K562 (cell line): Measurements from ENCODE around the gene KMT2A. TPM values are rescaled to one million over a fixed set of nuclear protein-coding genes. Genes with fewer than 3 reads are reported as not detected.
A peak's percentile ranks its signal among the peaks of the same experiment; 100 is the strongest.

ENCODE experiments used
- BRD9 ChIP-seq: fragments of 450-650 bp; IDR thresholded peaks from 2 replicates; pipeline ENCODE4 v1.6.1; 2018; ENCODE audit warnings: low read depth; ENCODE audit not compliant: partially characterized antibody
- CEBPG ChIP-seq, 3 experiments: fragments of 200-800 bp in 1 of 3; sonication (Bioruptor generic) in 1 of 3; sonication (generic) in 1 of 3; formaldehyde crosslinking in 1 of 3; IDR thresholded peaks in 2 of 3; conservative IDR thresholded peaks in 1 of 3; 2 replicates each; pipeline versions ENCODE4 v1.6.1 to v1.8.0; 2016 to 2022; ENCODE audit warnings: missing compliant biosample characterization in 2 of 3, missing genetic modification characterization in 2 of 3, mild to moderate bottlenecking in 1 of 3, missing genetic modification reagents in 1 of 3
- RHOXF2B ChIP-seq: fragments of 250-450 bp; sonication (Bioruptor Pico); conservative IDR thresholded peaks from 2 replicates; pipeline ENCODE4 v1.5.1; 2021
- SMARCB1 ChIP-seq: IDR thresholded peaks from 2 replicates; pipeline ENCODE4 v1.6.1; 2011; ENCODE audit warnings: improper control_type of control experiment, low read depth; ENCODE audit not compliant: insufficient read length
- SMC3 ChIP-seq: conservative IDR thresholded peaks from 2 replicates; pipeline ENCODE4 v1.6.1; 2011; ENCODE audit warnings: low read depth, low read length, improper control_type of control experiment; ENCODE audit not compliant: insufficient read depth
- ZNF12 ChIP-seq: sonication (generic); formaldehyde crosslinking; IDR thresholded peaks from 2 replicates; pipeline ENCODE4 v1.4.0; 2020; ENCODE audit warnings: mild to moderate bottlenecking, missing genetic modification reagents
- ZNF274 ChIP-seq: IDR thresholded peaks from 2 replicates; pipeline ENCODE4 v1.6.1; 2011; ENCODE audit warnings: low read depth, mild to moderate bottlenecking, low read length, moderate library complexity, borderline replicate concordance
- polyA plus RNA-seq, 8 experiments: library from polyadenylated mRNA; depleted of rRNA in 4 of 8; stranded (reverse) in 5 of 8; unstranded in 3 of 8; fragments of >200 nt; fragmentation: Nextera tagmentation in 2 of 8; fragmentation: Illumina TruSeq in 1 of 8; extraction: Ambion mirVana in 2 of 8; extraction: Trizol in 1 of 8; gene quantifications; 2 replicates each; pipeline versions ENCODE4 v1.2.1 to v1.2.3, GENCODE V29; 2011 to 2014; ENCODE audit warnings: inconsistent platforms in 1 of 8, missing spikeins in 1 of 8
- total RNA-seq, 7 experiments: library from RNA; depleted of rRNA in 6 of 7; stranded (reverse); fragments of >200 nt in 6 of 7; fragmentation: Illumina TruSeq in 2 of 7; extraction: Trizol in 2 of 7; gene quantifications; 2 replicates each; pipeline versions ENCODE4 v1.2.1 to v1.2.3, GENCODE V29; 2011 to 2021; ENCODE audit warnings: low replicate concordance in 1 of 7
- TF ChIP-seq, protein P1 (sequence below): IDR thresholded peaks from 3 replicates; pipeline ENCODE4 v1.6.1; 2011; ENCODE audit warnings: borderline replicate concordance, mild to moderate bottlenecking, moderate library complexity; ENCODE audit not compliant: insufficient read length; ENCODE audit errors: extremely low read depth
- TF ChIP-seq, protein P2 (sequence below): fragments of 450-650 bp; IDR thresholded peaks from 2 replicates; pipeline ENCODE4 v1.6.1; 2016; ENCODE audit warnings: borderline replicate concordance
- TF ChIP-seq, protein P3 (sequence below), 3 experiments: fragments of 200-800 bp in 1 of 3; sonication (Bioruptor generic) in 1 of 3; sonication (generic) in 1 of 3; formaldehyde crosslinking in 1 of 3; IDR thresholded peaks; 2 replicates each; pipeline versions ENCODE4 v1.6.1 to v1.8.0; 2016 to 2022; ENCODE audit warnings: mild to moderate bottlenecking in 2 of 3, missing compliant biosample characterization in 2 of 3, missing genetic modification characterization in 2 of 3, missing genetic modification reagents in 1 of 3
- TF ChIP-seq, protein P4 (sequence below): fragments of 150-350 bp; IDR thresholded peaks from 2 replicates; pipeline ENCODE4 v1.6.1; 2014; ENCODE audit warnings: low read depth, mild to moderate bottlenecking, low read length, borderline replicate concordance

KMT2A gene
- total and polyA plus RNA-seq, 9 of the 15 experiments (the other 6 are each of a cell fraction or from before 2014, with no cell fraction given): 9.6 to 59.9 (median 32.6) TPM

DNA sequence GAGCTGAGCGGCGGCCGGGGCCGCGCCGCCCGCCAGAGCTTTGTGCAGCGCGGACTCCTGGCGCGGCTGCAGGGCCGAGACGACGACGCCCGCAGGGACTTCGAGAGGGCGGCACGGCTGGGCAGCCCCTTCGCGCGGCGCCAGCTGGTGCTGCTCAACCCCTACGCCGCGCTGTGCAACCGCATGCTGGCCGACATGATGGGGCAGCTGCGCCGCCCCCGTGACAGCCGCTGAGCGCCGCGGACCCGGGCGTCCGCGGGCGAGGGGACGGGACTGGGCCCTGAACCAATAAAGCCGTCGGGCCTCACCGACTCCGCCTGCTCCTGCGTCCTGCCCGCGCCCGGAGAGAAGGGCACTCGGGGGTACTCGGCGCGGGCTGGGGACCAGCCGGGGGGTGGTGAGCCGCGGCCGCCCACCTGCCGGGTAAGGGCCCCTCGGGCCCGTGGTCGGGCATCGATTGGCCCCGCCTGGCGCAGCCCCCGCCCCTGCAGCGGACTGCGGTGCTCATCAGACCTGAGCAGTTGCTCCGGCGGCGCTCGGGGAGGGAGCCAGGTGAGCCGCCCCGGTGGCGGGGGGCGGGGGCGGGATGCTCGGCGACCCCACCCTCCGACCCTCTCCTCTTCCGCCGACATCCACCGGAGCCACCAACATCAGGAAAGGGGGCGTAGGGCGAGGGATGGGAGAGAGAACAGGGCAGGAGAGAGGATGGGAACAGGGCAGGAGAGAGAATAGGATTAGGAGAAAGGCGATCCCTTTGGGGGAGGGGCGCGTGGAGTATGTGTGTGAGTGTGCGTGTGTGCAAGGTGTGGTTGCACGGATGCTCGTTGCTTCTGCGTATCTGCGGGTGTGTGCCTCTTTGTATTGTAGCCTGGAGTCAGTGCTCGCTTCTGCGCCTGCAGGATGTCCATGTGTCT, 94.6 kb downstream of the KMT2A start, which contains the start of gene TMEM25 (continued):
- TF ChIP-seq, protein P1, sequence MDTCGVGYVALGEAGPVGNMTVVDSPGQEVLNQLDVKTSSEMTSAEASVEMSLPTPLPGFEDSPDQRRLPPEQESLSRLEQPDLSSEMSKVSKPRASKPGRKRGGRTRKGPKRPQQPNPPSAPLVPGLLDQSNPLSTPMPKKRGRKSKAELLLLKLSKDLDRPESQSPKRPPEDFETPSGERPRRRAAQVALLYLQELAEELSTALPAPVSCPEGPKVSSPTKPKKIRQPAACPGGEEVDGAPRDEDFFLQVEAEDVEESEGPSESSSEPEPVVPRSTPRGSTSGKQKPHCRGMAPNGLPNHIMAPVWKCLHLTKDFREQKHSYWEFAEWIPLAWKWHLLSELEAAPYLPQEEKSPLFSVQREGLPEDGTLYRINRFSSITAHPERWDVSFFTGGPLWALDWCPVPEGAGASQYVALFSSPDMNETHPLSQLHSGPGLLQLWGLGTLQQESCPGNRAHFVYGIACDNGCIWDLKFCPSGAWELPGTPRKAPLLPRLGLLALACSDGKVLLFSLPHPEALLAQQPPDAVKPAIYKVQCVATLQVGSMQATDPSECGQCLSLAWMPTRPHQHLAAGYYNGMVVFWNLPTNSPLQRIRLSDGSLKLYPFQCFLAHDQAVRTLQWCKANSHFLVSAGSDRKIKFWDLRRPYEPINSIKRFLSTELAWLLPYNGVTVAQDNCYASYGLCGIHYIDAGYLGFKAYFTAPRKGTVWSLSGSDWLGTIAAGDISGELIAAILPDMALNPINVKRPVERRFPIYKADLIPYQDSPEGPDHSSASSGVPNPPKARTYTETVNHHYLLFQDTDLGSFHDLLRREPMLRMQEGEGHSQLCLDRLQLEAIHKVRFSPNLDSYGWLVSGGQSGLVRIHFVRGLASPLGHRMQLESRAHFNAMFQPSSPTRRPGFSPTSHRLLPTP: no peak
- TF ChIP-seq, protein P2, sequence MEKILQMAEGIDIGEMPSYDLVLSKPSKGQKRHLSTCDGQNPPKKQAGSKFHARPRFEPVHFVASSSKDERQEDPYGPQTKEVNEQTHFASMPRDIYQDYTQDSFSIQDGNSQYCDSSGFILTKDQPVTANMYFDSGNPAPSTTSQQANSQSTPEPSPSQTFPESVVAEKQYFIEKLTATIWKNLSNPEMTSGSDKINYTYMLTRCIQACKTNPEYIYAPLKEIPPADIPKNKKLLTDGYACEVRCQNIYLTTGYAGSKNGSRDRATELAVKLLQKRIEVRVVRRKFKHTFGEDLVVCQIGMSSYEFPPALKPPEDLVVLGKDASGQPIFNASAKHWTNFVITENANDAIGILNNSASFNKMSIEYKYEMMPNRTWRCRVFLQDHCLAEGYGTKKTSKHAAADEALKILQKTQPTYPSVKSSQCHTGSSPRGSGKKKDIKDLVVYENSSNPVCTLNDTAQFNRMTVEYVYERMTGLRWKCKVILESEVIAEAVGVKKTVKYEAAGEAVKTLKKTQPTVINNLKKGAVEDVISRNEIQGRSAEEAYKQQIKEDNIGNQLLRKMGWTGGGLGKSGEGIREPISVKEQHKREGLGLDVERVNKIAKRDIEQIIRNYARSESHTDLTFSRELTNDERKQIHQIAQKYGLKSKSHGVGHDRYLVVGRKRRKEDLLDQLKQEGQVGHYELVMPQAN: 0 out of 2 replicates have a peak, but pooled peaks have one; percentile 46
- TF ChIP-seq ZNF12 (CRISPR knock-in tag) (0 out of 2 replicates have a peak, but pooled peaks have one; percentile 41), SMARCB1 (no peak), CEBPG (CRISPR knock-in tag; IDR thresholded peaks at IDR 0.05) (no peak), CEBPG (tag; conservative IDR thresholded peaks at IDR 0.05 in 1 of 2, IDR thresholded peaks at IDR 0.05 in 1 of 2) (no peak), SMC3 (no peak), RHOXF2B (CRISPR knock-in tag) (no peak), ZNF274 (no peak), BRD9 (no peak)
- TF ChIP-seq, protein P3, sequence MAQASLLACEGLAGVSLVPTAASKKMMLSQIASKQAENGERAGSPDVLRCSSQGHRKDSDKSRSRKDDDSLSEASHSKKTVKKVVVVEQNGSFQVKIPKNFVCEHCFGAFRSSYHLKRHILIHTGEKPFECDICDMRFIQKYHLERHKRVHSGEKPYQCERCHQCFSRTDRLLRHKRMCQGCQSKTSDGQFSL (CRISPR knock-in tag; IDR thresholded peaks at IDR 0.05): no peak
- TF ChIP-seq, protein P3 (tag; IDR thresholded peaks at IDR 0.05): no peak
- TF ChIP-seq, protein P4, sequence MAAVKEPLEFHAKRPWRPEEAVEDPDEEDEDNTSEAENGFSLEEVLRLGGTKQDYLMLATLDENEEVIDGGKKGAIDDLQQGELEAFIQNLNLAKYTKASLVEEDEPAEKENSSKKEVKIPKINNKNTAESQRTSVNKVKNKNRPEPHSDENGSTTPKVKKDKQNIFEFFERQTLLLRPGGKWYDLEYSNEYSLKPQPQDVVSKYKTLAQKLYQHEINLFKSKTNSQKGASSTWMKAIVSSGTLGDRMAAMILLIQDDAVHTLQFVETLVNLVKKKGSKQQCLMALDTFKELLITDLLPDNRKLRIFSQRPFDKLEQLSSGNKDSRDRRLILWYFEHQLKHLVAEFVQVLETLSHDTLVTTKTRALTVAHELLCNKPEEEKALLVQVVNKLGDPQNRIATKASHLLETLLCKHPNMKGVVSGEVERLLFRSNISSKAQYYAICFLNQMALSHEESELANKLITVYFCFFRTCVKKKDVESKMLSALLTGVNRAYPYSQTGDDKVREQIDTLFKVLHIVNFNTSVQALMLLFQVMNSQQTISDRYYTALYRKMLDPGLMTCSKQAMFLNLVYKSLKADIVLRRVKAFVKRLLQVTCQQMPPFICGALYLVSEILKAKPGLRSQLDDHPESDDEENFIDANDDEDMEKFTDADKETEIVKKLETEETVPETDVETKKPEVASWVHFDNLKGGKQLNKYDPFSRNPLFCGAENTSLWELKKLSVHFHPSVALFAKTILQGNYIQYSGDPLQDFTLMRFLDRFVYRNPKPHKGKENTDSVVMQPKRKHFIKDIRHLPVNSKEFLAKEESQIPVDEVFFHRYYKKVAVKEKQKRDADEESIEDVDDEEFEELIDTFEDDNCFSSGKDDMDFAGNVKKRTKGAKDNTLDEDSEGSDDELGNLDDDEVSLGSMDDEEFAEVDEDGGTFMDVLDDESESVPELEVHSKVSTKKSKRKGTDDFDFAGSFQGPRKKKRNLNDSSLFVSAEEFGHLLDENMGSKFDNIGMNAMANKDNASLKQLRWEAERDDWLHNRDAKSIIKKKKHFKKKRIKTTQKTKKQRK: no peak
